GM12891 (cell line): ENCODE measurements around the gene C11orf21.

Source experiments
- POLR2A ChIP-seq: IDR thresholded peaks from 2 replicates; pipeline ENCODE4 v1.6.1; 2011; ENCODE audit warnings: low read depth, low read length, control low read depth
- POLR2AphosphoS5 ChIP-seq: IDR thresholded peaks from 2 replicates; pipeline ENCODE4 v1.6.1; 2011; ENCODE audit warnings: low read depth, low read length, control low read depth

GRCh38 chr11:2293984-2294925 is 7.5 kb downstream of the C11orf21 start:
- TF ChIP-seq POLR2AphosphoS5, result no peak
- TF ChIP-seq POLR2A, result no peak
